BE2C (cell line): Measurements from ENCODE around the gene MPP3.
A peak's percentile ranks its signal among the peaks of the same experiment; 100 is the strongest.
"Not testable (repeated sequence)": the region's sequence is repeated elsewhere in the genome, so short reads cannot be mapped to it uniquely, and the experiment has no call there.

Source experiments
- DNase-seq: peaks from one replicate; pipeline ENCODE4 v3.0.0-alpha.2; 2020
- H3K27me3 ChIP-seq: fragments of 250-450 bp; sonication (Bioruptor Pico); 2 replicates; pipeline ENCODE4 v1.5.1; 2020; ENCODE audit warnings: mild to moderate bottlenecking
- H3K36me3 ChIP-seq: fragments of 250-450 bp; sonication (Bioruptor Pico); 2 replicates; pipeline ENCODE4 v1.5.1; 2020; ENCODE audit warnings: mild to moderate bottlenecking
- H3K4me1 ChIP-seq: fragments of 250-450 bp; sonication (Bioruptor Pico); 2 replicates; pipeline ENCODE4 v1.5.1; 2020
- H3K4me3 ChIP-seq: 2 replicates; pipeline ENCODE4 v1.5.1; 2011; ENCODE audit warnings: low read depth, low read length
- H3K9me3 ChIP-seq: fragments of 250-450 bp; sonication (Bioruptor Pico); 2 replicates; pipeline ENCODE4 v1.5.1; 2020
- TF ChIP-seq, protein P1 (sequence below): IDR thresholded peaks from 2 replicates; pipeline ENCODE4 v1.5.1; 2012; ENCODE audit warnings: mild to moderate bottlenecking, low read depth, low read length

MPP3 gene

DNA sequence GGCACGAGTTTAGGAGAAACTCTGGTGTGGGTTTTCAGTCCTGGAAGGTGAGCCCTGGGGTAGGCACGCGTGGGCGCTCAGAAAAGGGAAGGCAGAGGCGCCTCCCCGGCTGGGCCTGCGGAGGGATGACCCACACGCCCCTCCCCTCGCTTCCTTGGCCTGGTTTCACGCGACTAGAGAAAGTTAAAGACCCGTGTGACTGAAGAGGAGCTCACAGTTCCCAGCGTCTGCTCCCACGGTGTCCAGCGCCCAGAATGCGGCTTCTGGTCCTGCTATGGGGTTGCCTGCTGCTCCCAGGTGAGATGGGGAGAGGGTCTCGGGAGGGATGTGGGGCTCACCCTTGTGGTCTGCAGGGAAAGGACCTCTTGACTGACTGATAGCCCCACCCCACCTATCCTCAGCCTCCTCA is 14.0 kb upstream of the MPP3 start, which contains the start of gene CD300LG:
Gene CD300LG (plus strand): TSS at position 214 of the 409 bp plus-strand sequence. CDS start 41 bp downstream, at position 255.
- Histone ChIP-seq H3K4me1 (no peaks in the 10 kb centered on the region), H3K4me3 (no peak within 1 kb of the TSS), H3K9me3 (no peaks in the 10 kb centered on the region), H3K27me3 (no peaks in the 10 kb centered on the region), H3K36me3 (no peaks in the 10 kb centered on the region)
- no peak for DNase-seq
- TF ChIP-seq, protein P1, sequence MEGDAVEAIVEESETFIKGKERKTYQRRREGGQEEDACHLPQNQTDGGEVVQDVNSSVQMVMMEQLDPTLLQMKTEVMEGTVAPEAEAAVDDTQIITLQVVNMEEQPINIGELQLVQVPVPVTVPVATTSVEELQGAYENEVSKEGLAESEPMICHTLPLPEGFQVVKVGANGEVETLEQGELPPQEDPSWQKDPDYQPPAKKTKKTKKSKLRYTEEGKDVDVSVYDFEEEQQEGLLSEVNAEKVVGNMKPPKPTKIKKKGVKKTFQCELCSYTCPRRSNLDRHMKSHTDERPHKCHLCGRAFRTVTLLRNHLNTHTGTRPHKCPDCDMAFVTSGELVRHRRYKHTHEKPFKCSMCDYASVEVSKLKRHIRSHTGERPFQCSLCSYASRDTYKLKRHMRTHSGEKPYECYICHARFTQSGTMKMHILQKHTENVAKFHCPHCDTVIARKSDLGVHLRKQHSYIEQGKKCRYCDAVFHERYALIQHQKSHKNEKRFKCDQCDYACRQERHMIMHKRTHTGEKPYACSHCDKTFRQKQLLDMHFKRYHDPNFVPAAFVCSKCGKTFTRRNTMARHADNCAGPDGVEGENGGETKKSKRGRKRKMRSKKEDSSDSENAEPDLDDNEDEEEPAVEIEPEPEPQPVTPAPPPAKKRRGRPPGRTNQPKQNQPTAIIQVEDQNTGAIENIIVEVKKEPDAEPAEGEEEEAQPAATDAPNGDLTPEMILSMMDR = no peak

DNA sequence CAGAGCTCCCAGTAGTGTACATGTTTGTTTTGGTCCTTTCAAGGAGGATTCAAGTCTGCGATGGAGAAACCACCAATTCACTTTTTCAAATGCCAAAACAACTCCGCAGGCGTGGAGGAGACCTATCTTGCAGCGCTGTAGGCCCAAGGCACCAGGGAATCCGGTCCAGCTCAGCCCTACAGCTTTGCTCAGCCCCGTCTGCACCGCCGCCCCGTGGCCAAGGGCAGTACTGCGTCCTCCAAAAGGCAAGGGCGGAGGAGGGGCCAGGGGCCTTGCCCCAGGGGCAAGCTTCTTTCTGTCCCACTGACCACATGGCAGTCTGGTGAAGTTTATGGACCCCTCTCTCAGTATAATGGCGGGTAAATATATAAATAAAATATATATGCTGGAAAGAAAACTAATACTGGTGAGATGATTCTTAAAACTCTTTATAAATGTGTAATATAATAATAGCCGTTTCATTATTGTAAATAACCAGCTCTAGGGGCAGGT is 13.3 kb upstream of the MPP3 start:
- TF ChIP-seq, protein P1 = peak; percentile 97
- Histone ChIP-seq H3K36me3 (no peaks in the 10 kb centered on the region), H3K4me3 (no peak overlapping the region), H3K27me3 (no peaks in the 10 kb centered on the region), H3K4me1 (no peaks in the 10 kb centered on the region), H3K9me3 (no peaks in the 10 kb centered on the region)
- DNase-seq = peak; percentile 88

DNA sequence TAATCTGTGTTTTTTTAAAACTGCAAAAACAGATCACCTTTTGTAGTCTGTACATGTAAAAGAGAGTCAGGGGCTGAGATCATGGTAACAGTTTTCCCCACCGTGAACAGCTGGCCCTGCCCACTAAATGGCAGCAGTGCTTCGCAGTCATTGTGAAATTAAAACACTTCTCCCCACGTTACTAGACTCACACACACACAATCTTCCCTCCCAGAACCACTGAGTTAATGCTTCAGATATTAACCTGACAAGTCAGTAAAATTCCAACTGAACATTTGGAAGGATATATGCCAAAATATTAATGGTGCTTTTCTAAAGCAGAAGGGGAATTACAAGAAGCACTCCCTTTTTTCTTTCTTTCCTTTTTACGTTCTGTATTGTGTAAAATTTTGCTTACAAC is 12.8 kb upstream of the MPP3 start:
- no peaks in the 10 kb centered on the region for H3K27me3 ChIP-seq
- H3K9me3 ChIP-seq = no peaks in the 10 kb centered on the region
- no peak for DNase-seq
- H3K4me3 ChIP-seq = no peak overlapping the region
- no peaks in the 10 kb centered on the region for H3K36me3 ChIP-seq
- H3K4me1 ChIP-seq = no peaks in the 10 kb centered on the region
- TF ChIP-seq, protein P1 = no peak

DNA sequence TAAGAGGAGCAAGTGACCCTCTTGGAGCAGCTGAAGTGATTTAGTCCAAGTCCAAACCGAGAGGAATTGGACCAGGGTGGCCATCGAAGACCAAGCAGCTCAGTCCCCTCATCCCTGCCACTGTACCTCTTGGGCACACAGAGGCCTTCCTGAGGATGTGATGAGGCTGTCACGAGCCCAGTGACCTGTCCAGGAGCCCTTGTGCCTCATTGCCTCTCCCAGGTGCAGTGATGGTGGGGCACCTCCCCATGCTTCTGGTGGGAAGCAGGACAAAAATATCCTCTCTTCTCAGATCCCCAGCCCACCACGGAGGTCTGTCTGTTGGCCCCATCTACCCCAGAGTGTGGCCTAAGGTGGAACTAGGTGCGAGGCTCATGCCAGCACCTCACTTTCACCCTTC is 11.3 kb upstream of the MPP3 start:
- H3K4me1 ChIP-seq = peaks cover 5% of the 10 kb centered on the region
- DNase-seq = no peak
- no peak overlapping the region for H3K4me3 ChIP-seq
- H3K36me3 ChIP-seq = no peaks in the 10 kb centered on the region
- no peaks in the 10 kb centered on the region for H3K9me3 ChIP-seq
- TF ChIP-seq, protein P1 = no peak
- H3K27me3 ChIP-seq = 0 out of 2 replicates have a peak, but pooled peaks cover 3% of the 10 kb centered on the region

DNA sequence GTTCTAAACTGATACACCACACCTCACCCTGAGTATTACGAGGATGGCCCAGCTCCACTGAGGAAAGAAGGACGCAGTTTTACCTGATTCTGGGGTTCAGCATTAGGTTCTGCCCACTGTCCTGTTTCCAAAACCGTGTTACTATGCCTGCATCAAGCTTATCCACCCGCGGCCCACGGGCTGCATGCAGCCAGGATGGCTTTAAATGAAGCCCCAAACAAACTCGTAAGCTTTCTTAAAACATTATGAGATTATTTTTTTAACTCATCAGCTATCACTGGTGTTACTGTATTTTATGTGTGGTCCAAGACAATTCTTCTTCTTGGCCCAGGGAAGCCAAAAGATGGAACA is 10.0 kb upstream of the MPP3 start:
- DNase-seq = no peak
- no peak overlapping the region for H3K4me3 ChIP-seq
- 0 out of 2 replicates have a peak, but pooled peaks cover 3% of the 10 kb centered on the region for H3K27me3 ChIP-seq
- H3K4me1 ChIP-seq = peaks cover 5% of the 10 kb centered on the region
- no peaks in the 10 kb centered on the region for H3K36me3 ChIP-seq
- H3K9me3 ChIP-seq = no peaks in the 10 kb centered on the region
- TF ChIP-seq, protein P1 = no peak

DNA sequence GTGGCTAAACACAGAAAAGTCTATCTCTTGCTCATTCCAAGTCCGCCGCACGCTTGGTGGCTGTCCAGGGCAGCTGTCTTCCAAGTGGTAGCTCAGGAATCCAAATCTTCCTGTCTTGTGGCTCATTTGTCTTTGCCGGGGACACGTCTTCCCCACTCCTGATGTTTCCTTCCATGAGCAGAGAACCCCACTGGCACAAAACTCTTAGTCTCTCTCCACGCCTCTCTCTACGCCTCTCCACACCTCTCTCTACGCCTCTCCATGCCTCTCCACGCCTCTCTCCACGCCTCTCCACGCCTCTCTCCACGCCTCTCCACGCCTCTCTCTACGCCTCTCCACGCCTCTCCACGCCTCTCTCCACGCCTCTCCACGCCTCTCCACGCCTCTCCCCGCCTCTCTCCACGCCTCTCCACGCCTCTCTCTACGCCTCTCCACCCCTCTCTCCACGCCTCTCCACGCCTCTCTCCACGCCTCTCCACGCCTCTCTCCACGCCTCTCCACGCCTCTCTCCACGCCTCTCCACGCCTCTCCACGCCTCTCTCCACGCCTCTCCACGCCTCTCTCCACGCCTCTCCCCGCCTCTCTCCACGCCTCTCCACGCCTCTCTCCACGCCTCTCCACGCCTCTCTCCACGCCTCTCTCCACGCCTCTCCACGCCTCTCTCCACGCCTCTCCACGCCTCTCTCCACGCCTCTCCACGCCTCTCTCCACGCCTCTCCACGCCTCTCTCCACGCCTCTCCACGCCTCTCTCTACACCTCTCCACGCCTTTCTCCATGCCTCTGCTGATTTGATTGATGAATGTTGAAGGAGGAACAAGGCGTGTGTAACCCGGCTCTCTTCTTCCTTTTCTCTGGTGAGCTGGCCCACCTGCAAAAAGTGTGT is 9.4 kb upstream of the MPP3 start:
- not testable (repeated sequence) for DNase-seq, H3K4me3 ChIP-seq, H3K36me3 ChIP-seq, H3K4me1 ChIP-seq, H3K9me3 ChIP-seq, H3K27me3 ChIP-seq
